ENCODE results near the gene TIMM13. TPM values are rescaled to one million over a fixed set of nuclear protein-coding genes. Genes with fewer than 3 reads are reported as not detected.
A peak's percentile ranks its signal among the peaks of the same experiment; 100 is the strongest.

Gene TIMM13
- total RNA-seq, 2 donors from 2014 or later: 19.4 to 23.4 TPM

- no peaks in the 10 kb centered on the region for H3K4me1 ChIP-seq (ENCODE audit: control insufficient read depth in 1 of 2, low read depth in 2 of 2)
- peak overlapping the region; percentile 19 for H3K4me3 ChIP-seq
- no peaks in the 10 kb centered on the region for H3K36me3 ChIP-seq
- no peak for TF ChIP-seq CTCF (IDR thresholded peaks at IDR 0.05)
- no peak for ATAC-seq (ENCODE audit: insufficient number of reproducible peaks, low FRiP score, low read depth)
- no peaks in the 10 kb centered on the region for H3K9me3 ChIP-seq
- no peaks in the 10 kb centered on the region for H3K27me3 ChIP-seq (replicated peaks; ENCODE audit: insufficient read depth)
- H3K27ac ChIP-seq: no peak overlapping the region
- no peak for DNase-seq (ENCODE audit: low spot score)
Observed at GRCh38 chr19:2385053-2385721, 42.2 kb downstream of the TIMM13 start.

GRCh38 chr19:2382530-2383222, 44.7 kb downstream of the TIMM13 start:
- Histone ChIP-seq H3K4me1 (ENCODE audit: control insufficient read depth in 1 of 2, low read depth in 2 of 2) (no peaks in the 10 kb centered on the region), H3K36me3 (no peaks in the 10 kb centered on the region), H3K27ac (no peak overlapping the region), H3K9me3 (no peaks in the 10 kb centered on the region), H3K4me3 (no peak overlapping the region), H3K27me3 (replicated peaks; ENCODE audit: insufficient read depth) (no peaks in the 10 kb centered on the region)
- DNase-seq (ENCODE audit: low spot score) (no peak), ATAC-seq (ENCODE audit: insufficient number of reproducible peaks, low FRiP score, low read depth) (no peak)
- no peak for TF ChIP-seq CTCF (IDR thresholded peaks at IDR 0.05)

GRCh38 chr19:2381148-2381820, 46.1 kb downstream of the TIMM13 start:
- Histone ChIP-seq H3K4me3 (no peak overlapping the region), H3K27me3 (replicated peaks; ENCODE audit: insufficient read depth) (no peaks in the 10 kb centered on the region), H3K27ac (no peak overlapping the region), H3K9me3 (no peaks in the 10 kb centered on the region), H3K36me3 (no peaks in the 10 kb centered on the region), H3K4me1 (ENCODE audit: control insufficient read depth in 1 of 2, low read depth in 2 of 2) (no peaks in the 10 kb centered on the region)
- ATAC-seq (ENCODE audit: insufficient number of reproducible peaks, low FRiP score, low read depth): no peak
- TF ChIP-seq CTCF (IDR thresholded peaks at IDR 0.05): no peak
- DNase-seq (ENCODE audit: low spot score): no peak

GRCh38 chr19:2380567-2380966, 46.8 kb downstream of the TIMM13 start:
- H3K27me3 ChIP-seq (replicated peaks; ENCODE audit: insufficient read depth): no peaks in the 10 kb centered on the region
- H3K9me3 ChIP-seq: no peaks in the 10 kb centered on the region
- no peak for TF ChIP-seq CTCF (IDR thresholded peaks at IDR 0.05)
- no peaks in the 10 kb centered on the region for H3K4me1 ChIP-seq (ENCODE audit: control insufficient read depth in 1 of 2, low read depth in 2 of 2)
- no peaks in the 10 kb centered on the region for H3K36me3 ChIP-seq
- no peak for DNase-seq (ENCODE audit: low spot score)
- H3K27ac ChIP-seq: no peak overlapping the region
- ATAC-seq (ENCODE audit: insufficient number of reproducible peaks, low FRiP score, low read depth): no peak
- no peak overlapping the region for H3K4me3 ChIP-seq

GRCh38 chr19:2376784-2377519, 50.4 kb downstream of the TIMM13 start:
- no peak for TF ChIP-seq CTCF (IDR thresholded peaks at IDR 0.05)
- Histone ChIP-seq H3K4me1 (ENCODE audit: control insufficient read depth in 1 of 2, low read depth in 2 of 2) (no peaks in the 10 kb centered on the region), H3K9me3 (no peaks in the 10 kb centered on the region), H3K27me3 (replicated peaks; ENCODE audit: insufficient read depth) (no peaks in the 10 kb centered on the region), H3K36me3 (no peaks in the 10 kb centered on the region), H3K4me3 (no peak overlapping the region), H3K27ac (no peak overlapping the region)
- no peak for ATAC-seq (ENCODE audit: insufficient number of reproducible peaks, low FRiP score, low read depth)
- no peak for DNase-seq (ENCODE audit: low spot score)

All from thoracic aorta (tissue), 2 donors.